Fibroblast of lung (primary cell): ENCODE results near the gene SLC5A6. TPM values are rescaled to one million over a fixed set of nuclear protein-coding genes. Genes with fewer than 3 reads are reported as not detected.
A peak's percentile ranks its signal among the peaks of the same experiment; 100 is the strongest.

Source experiments
- DNase-seq, 2 donors: peaks; one replicate each; pipeline versions ENCODE4 v3.0.0 to v3.0.0-alpha.2; 2010; ENCODE audit warnings: low read depth in 2 of 2
- H2AFZ ChIP-seq: 2 replicates; pipeline ENCODE4 v1.5.1; 2012; ENCODE audit warnings: low read length, control low read depth, inconsistent platforms
- H3K27ac ChIP-seq: 2 replicates; pipeline ENCODE4 v1.5.1; 2011; ENCODE audit warnings: low read length, control low read depth; ENCODE audit not compliant: insufficient read depth
- H3K27me3 ChIP-seq: 2 replicates; pipeline ENCODE4 v1.5.1; 2011; ENCODE audit warnings: mild to moderate bottlenecking, low read length; ENCODE audit not compliant: control insufficient read depth, insufficient read depth
- H3K36me3 ChIP-seq: 2 replicates; pipeline ENCODE4 v1.5.1; 2011; ENCODE audit warnings: low read length; ENCODE audit not compliant: control insufficient read depth, insufficient read depth
- H3K4me1 ChIP-seq: 2 replicates; pipeline ENCODE4 v1.5.1; 2011; ENCODE audit warnings: low read length; ENCODE audit not compliant: control insufficient read depth, insufficient read depth; ENCODE audit errors: extremely low read depth
- H3K4me2 ChIP-seq: 2 replicates; pipeline ENCODE4 v1.5.1; 2011; ENCODE audit warnings: low read length, control low read depth; ENCODE audit not compliant: insufficient read depth; ENCODE audit errors: extremely low read depth
- H3K4me3 ChIP-seq, 4 experiments: fragments of 200-600 bp in 1 of 4; sonication (generic) in 1 of 4; replicated peaks in 1 of 4; 2 replicates each; pipeline ENCODE4 v1.5.1; 2011 to 2016; ENCODE audit warnings: low read length in 4 of 4, low read depth in 3 of 4, mild to moderate bottlenecking in 3 of 4, control low read depth in 2 of 4, inconsistent platforms in 1 of 4, mixed read lengths in 1 of 4; ENCODE audit not compliant: insufficient read depth in 1 of 4; ENCODE audit errors: control extremely low read depth in 1 of 4
- H3K79me2 ChIP-seq: 2 replicates; pipeline ENCODE4 v1.5.1; 2012; ENCODE audit warnings: mild to moderate bottlenecking, low read length, inconsistent platforms; ENCODE audit not compliant: control insufficient read depth, insufficient read depth
- H3K9ac ChIP-seq: 2 replicates; pipeline ENCODE4 v1.5.1; 2011; ENCODE audit warnings: mild to moderate bottlenecking, low read length, control low read depth; ENCODE audit not compliant: insufficient read depth
- H3K9me3 ChIP-seq: 2 replicates; pipeline ENCODE4 v1.5.1; 2012; ENCODE audit warnings: low read depth, low read length; ENCODE audit not compliant: control insufficient read depth, insufficient read depth
- H4K20me1 ChIP-seq: 2 replicates; pipeline ENCODE4 v1.5.1; 2011; ENCODE audit warnings: low read length; ENCODE audit not compliant: control insufficient read depth, insufficient read depth; ENCODE audit errors: extremely low read depth
- CTCF ChIP-seq, 2 donors: IDR thresholded peaks in 1 of 2; conservative IDR thresholded peaks in 1 of 2; 1 replicate in 1 of 2; 2 replicates in 1 of 2; pipeline ENCODE4 v1.5.1; 2011 to 2012; ENCODE audit warnings: low read length in 2 of 2, control low read depth in 1 of 2, inconsistent platforms in 1 of 2, low read depth in 1 of 2, mild to moderate bottlenecking in 1 of 2
- EZH2 ChIP-seq: IDR thresholded peaks from 2 replicates; pipeline ENCODE4 v1.5.1; 2012; ENCODE audit warnings: low read length, control low read depth, mild to moderate bottlenecking; ENCODE audit errors: missing control alignments
- polyA plus RNA-seq, 2 donors: library from polyadenylated mRNA; depleted of rRNA in 1 of 2; stranded (reverse) in 1 of 2; unstranded in 1 of 2; fragments of >200 nt; gene quantifications; 2 replicates each; pipeline ENCODE4 v1.2.1, GENCODE V29; 2011 to 2012; ENCODE audit warnings: missing spikeins in 1 of 2
- total RNA-seq: library from RNA; depleted of rRNA; stranded (reverse); fragments of >200 nt; gene quantifications from 2 replicates; pipeline ENCODE4 v1.2.1, GENCODE V29; 2014

Gene SLC5A6
- total and polyA plus RNA-seq, 2 donors (not counting 1 experiment from before 2014, with no cell fraction given), result 11.5 to 13.9 TPM

GRCh38 chr2:27170581-27171337 lies 41.3 kb downstream of the SLC5A6 start:
- no peak overlapping the region for H3K9ac ChIP-seq
- no peak overlapping the region for H3K27ac ChIP-seq
- H4K20me1 ChIP-seq, result no peaks in the 10 kb centered on the region
- no peaks in the 10 kb centered on the region for H3K36me3 ChIP-seq
- H3K9me3 ChIP-seq, result no peaks in the 10 kb centered on the region
- H3K27me3 ChIP-seq, result peaks cover 14% of the 10 kb centered on the region
- no peak overlapping the region for H2AFZ ChIP-seq
- H3K4me2 ChIP-seq, result no peak overlapping the region
- no peak overlapping the region for H3K4me3 ChIP-seq
- DNase-seq, result peak in 1 of 2 donors; percentile 22
- H3K79me2 ChIP-seq, result no peaks in the 10 kb centered on the region
- no peaks in the 10 kb centered on the region for H3K4me1 ChIP-seq
- TF ChIP-seq EZH2 (no peak), CTCF (conservative IDR thresholded peaks at IDR 0.05 in 1 of 2, IDR thresholded peaks at IDR 0.05 in 1 of 2; ENCODE audit: low read depth in 1 of 2, low read length in 2 of 2) (no peak)

GRCh38 chr2:27164960-27165763 lies 46.9 kb downstream of the SLC5A6 start:
- Histone ChIP-seq H3K4me2 (no peak overlapping the region), H3K4me1 (no peaks in the 10 kb centered on the region), H3K9ac (no peak overlapping the region), H3K4me3 (no peak overlapping the region), H3K27ac (no peak overlapping the region), H3K36me3 (no peaks in the 10 kb centered on the region), H3K79me2 (no peaks in the 10 kb centered on the region), H3K27me3 (peaks cover 8% of the 10 kb centered on the region), H3K9me3 (no peaks in the 10 kb centered on the region), H2AFZ (no peak overlapping the region), H4K20me1 (no peaks in the 10 kb centered on the region)
- DNase-seq, result no peak
- TF ChIP-seq CTCF (conservative IDR thresholded peaks at IDR 0.05 in 1 of 2, IDR thresholded peaks at IDR 0.05 in 1 of 2; ENCODE audit: low read depth in 1 of 2, low read length in 2 of 2) (no peak), EZH2 (no peak)
